Naive thymus-derived CD8-positive, alpha-beta T cell (primary cell): ENCODE results near the gene UBTF. TPM values are rescaled to one million over a fixed set of nuclear protein-coding genes. Genes with fewer than 3 reads are reported as not detected.

Experiments
- ATAC-seq, 2 donors: fragments of 150-1000 bp; cut with Tn5 transposase in 1 of 2; sonication (Bioruptor Pico), chemical (Tn5 transposase) in 1 of 2; 1 replicate in 1 of 2; 2 replicates in 1 of 2; pipeline ENCODE4 v1.10.0; 2021; ENCODE audit warnings: mild to moderate bottlenecking in 2 of 2, moderate library complexity in 2 of 2
- POLR2A ChIA-PET: fragments of 350-600 bp; sonication (Branson Sonifier 250); formaldehyde crosslinking; loops from one replicate; lab custom pipeline; 2021; ENCODE audit warnings: antibody characterized with exemption; lab: Charles Lee
- DNase-seq, 10 donors: peaks; one replicate each; pipeline versions ENCODE4 v3.0.0 to v3.0.0-alpha.2; 2020 to 2022
- H3K27ac Mint-ChIP-seq, 10 donors: one replicate each; pipeline ENCODE4 v1.8.0; 2020 to 2022; ENCODE audit warnings: mild to moderate bottlenecking in 10 of 10, mixed read lengths in 10 of 10, moderate library complexity in 4 of 10, inconsistent platforms in 1 of 10
- H3K27me3 Mint-ChIP-seq, 5 donors: one replicate each; pipeline ENCODE4 v1.8.0; 2021 to 2022; ENCODE audit warnings: mixed read lengths in 5 of 5
- H3K36me3 Mint-ChIP-seq, 3 donors: one replicate each; pipeline ENCODE4 v1.8.0; 2020 to 2022; ENCODE audit warnings: mixed read lengths in 3 of 3, mild to moderate bottlenecking in 2 of 3, inconsistent platforms in 1 of 3
- H3K4me1 Mint-ChIP-seq, 4 donors: one replicate each; pipeline ENCODE4 v1.8.0; 2021 to 2022; ENCODE audit warnings: mixed read lengths in 4 of 4
- H3K4me3 Mint-ChIP-seq, 10 donors: one replicate each; pipeline ENCODE4 v1.8.0; 2020 to 2022; ENCODE audit warnings: mild to moderate bottlenecking in 10 of 10, mixed read lengths in 10 of 10, moderate library complexity in 6 of 10, inconsistent platforms in 1 of 10
- H3K9me3 Mint-ChIP-seq, 9 donors: one replicate each; pipeline ENCODE4 v1.8.0; 2020 to 2022; ENCODE audit warnings: mixed read lengths in 9 of 9, mild to moderate bottlenecking in 3 of 9, inconsistent platforms in 1 of 9, moderate library complexity in 1 of 9
- polyA plus RNA-seq, 3 donors: library from polyadenylated mRNA; unstranded; fragments of 300-500 nt; fragmentation: Illumina TruSeq; gene quantifications; one replicate each; pipeline ENCODE4 v1.2.3, GENCODE V29; 2021
- total RNA-seq, 8 experiments: library from RNA in 2 of 8; stranded (reverse) in 2 of 8; gene quantifications; one replicate each; pipeline ENCODE4 v1.2.3 and lab custom pipeline; 2021 to 2026

UBTF gene
- total and polyA plus RNA-seq, 5 experiments from 2014 or later = 41.5 to 362 (median 94.2) TPM

DNA sequence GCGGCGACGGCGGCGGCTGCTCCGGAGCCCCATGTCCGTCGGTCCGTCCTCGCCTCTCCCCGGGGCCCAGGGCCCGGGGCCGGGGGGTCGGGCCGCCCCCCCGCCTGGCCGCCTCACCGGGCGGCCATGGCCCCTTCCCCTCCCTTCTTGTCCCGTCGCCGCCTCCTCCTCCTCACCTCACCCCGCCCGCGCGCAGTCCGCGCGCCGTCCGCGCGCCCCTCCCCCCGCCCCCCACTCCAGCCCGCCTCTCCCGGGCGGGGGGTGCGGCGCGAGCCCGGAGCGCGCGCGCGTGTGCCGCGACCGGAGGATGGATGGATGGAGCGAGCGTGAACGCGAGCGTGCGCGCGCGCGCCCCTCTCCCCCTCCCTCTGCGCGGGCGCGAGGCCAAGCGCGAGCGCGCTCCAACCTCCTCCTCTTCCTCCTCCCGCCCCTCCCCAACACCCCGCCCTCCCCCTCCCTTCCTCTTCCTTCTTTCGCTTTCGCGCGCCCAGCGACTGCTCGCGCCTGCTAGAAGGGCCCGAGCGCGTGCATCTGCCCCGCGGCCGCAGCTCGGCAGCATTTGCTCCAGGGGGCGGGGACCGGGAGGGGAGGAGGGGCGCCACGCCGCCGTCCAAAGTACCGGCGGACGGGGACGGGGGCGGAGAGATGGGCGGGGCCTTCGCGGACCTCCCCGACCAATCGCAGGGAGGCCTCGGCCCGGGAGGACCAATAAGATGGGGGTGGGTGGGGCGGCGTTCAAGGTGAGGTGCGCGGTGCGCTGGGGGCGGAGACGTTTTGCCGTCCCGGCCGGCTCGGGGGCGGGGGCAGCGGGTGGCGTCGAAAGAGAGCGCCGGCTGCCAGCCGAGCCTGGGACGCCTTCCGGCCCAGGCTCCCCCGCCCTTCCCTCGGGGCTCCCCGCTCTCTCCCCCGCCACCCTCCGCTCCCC lies 19.7 kb downstream of the UBTF start, which contains the start of gene ATXN7L3:
TSS of gene ATXN7L3 (minus strand) at position 332 of the 925 bp plus-strand sequence. CDS start 1,814 bp downstream, outside the sequence.
- POLR2A ChIA-PET = interaction anchor here (1.0 to 11.1 kb wide), 8 partner anchors 13 to 304 kb away, joined by 3 to 367 read pairs (median 6); partner anchors contain the start of genes GPATCH8, HDAC5, SLC25A39 and TMUB2
- H3K9me3 Mint-ChIP-seq = no peaks in the 10 kb centered on the region
- peak within 1 kb of the TSS; percentile 86 to 99 (median 95) for H3K27ac Mint-ChIP-seq
- DNase-seq (peak; percentile 91 to 100 (median 98)), ATAC-seq (peak; percentile 77 to 81)
- H3K27me3 Mint-ChIP-seq = no peaks in the 10 kb centered on the region
- peak within 1 kb of the TSS; percentile 85 to 96 (median 90) for H3K4me3 Mint-ChIP-seq
- H3K4me1 Mint-ChIP-seq = peaks cover 39 to 59% (median 48%) of the 10 kb centered on the region in 4 donors
- peaks cover 0 to 31% (median 2%) of the 10 kb centered on the region in 3 donors for H3K36me3 Mint-ChIP-seq

DNA sequence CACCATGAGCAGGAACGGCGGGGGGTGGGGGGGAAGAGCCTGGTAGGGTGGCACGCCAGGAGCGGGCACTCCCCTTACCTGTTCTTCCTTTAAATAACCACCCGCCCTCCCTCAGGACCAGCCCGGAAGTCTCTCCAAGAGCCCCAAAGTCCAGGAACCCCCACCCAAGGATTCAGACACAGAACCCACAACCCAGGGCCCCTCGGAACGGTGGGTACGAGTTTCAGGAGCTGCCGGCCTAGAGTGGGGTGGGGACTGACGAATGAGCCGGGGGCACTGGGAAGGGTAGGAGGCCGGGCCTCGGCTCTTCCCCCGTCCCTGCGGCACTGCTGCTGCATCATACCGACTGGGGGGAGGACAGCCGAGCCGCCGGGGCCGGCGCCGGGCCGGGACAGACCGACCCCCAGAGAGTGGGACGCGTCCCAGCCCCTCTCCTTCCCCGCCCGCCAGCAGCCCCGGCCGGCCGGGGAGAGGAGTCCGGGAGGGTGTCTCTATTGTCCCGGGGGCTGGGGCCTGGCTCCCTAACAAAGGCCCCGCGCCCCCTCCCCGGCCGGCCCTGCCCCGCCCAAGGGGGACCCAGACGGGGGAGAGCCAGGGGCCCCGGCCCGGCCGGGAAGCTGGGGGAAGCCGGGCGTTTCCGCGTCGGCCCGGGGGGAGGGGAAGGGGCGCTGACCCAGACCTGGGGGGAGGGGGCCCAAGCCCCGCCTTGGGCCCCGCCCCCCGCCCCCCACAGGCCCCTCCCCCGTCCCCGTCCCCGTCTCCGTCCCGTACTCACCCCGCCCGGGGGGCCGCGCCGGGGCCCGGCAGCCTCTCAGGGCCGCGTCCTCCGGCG lies 20.5 kb downstream of the UBTF start:
- Mint-ChIP-seq H3K36me3 (peaks cover 0 to 40% (median 2%) of the 10 kb centered on the region in 3 donors), H3K27me3 (no peaks in the 10 kb centered on the region), H3K4me1 (peaks cover 35 to 54% (median 45%) of the 10 kb centered on the region in 4 donors), H3K4me3 (peak overlapping the region; percentile 84 to 96 (median 90)), H3K9me3 (no peaks in the 10 kb centered on the region), H3K27ac (peak overlapping the region in 9 of 10 donors; percentile 81 to 97 (median 95))
- ATAC-seq (peak; percentile 25 to 31), DNase-seq (peak; percentile 38 to 77 (median 62))
- POLR2A ChIA-PET = interaction anchor here (0.5 to 11.1 kb wide), 16 partner anchors 8 to 862 kb away, joined by 3 to 367 read pairs (median 5); partner anchors contain the start of genes GPATCH8, HDAC5, NMT1 and SLC25A39

DNA sequence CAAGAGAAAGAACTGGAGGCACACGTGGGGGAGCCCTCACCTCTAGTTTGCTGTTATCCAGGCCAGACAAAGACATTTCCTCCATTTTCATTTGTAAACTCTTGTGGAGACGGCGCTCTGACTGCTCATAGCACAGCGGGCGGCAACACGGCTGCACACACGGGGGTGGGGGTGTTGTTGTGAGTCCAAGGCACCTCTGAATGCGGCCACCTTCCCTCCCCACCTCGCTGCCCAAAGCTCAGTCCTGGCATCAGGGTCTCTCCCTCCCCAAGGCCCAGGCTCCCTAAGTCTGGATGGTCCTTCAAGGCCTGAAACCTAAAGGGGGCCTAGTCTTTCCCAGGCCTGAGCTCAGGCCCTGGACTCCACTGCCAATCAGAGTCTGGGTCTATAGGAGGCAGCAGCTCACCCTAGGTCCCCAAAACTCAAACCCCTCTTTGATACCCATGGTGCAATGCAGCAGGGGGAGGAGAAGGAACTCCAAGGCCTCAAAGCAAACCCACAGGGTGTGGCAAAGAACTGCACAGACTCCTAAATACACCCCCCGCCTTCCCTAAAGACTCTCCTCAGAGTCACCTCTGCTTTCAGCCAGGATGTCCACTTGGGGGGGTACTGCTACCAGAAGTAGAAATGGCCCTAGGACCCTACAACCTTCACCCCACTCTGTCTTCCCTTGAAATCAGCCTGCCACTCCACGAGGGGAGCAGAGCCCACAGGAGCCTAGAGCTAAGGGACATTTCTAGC lies 21.3 kb downstream of the UBTF start:
- peak in 8 of 10 donors; percentile 50 to 82 (median 63) for DNase-seq
- Mint-ChIP-seq H3K4me3 (peak overlapping the region; percentile 84 to 96 (median 90)), H3K27ac (peak overlapping the region in 9 of 10 donors; percentile 81 to 97 (median 95)), H3K36me3 (peaks cover 0 to 44% (median 2%) of the 10 kb centered on the region in 3 donors), H3K9me3 (no peaks in the 10 kb centered on the region), H3K4me1 (peaks cover 27 to 46% (median 37%) of the 10 kb centered on the region in 4 donors), H3K27me3 (no peaks in the 10 kb centered on the region)
- ATAC-seq = peak; percentile 26 to 31
- POLR2A ChIA-PET = interaction anchor here (0.6 to 11.1 kb wide), 14 partner anchors 9 to 863 kb away, joined by 3 to 367 read pairs (median 6); partner anchors contain the start of genes HDAC5, NMT1, SLC25A39 and TMUB2

DNA sequence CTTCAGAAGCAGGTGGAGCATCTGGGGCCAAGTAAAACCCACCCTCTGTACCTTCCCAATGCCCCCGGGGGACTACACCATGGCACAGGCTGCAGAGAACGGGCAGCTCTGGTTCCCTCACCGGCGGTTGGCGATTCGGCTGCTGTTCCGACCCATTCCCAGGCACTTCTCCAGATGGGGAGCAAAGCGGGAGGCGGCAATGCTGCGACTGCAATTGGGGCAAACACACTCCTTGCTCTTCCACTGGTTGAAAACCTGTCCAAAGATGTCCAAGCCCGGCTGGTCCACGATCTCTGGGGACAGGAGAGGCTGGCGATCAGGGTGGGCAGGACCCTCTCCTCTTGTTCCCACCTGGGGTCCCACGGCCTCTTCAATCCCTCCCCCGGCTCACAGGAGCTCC lies 22.4 kb downstream of the UBTF start:
- DNase-seq = no peak
- Mint-ChIP-seq H3K4me1 (peaks cover 21 to 35% (median 28%) of the 10 kb centered on the region in 4 donors), H3K27ac (peak overlapping the region in 6 of 10 donors; percentile 90 to 97 (median 96)), H3K9me3 (no peaks in the 10 kb centered on the region), H3K36me3 (peaks cover 0 to 50% (median 2%) of the 10 kb centered on the region in 3 donors), H3K27me3 (no peaks in the 10 kb centered on the region), H3K4me3 (peak overlapping the region in 3 of 10 donors; percentile 89 to 96 (median 92))
- POLR2A ChIA-PET = interaction anchor here (0.6 to 11.1 kb wide), 6 partner anchors 10 to 476 kb away, joined by 8 to 367 read pairs (median 13); partner anchors contain the start of genes SLC25A39, TMUB2 and UBTF
- ATAC-seq = no peak

GRCh38 chr17:44193326-44194084 lies 26.0 kb downstream of the UBTF start:
- no peaks in the 10 kb centered on the region for H3K9me3 Mint-ChIP-seq
- no peaks in the 10 kb centered on the region for H3K27me3 Mint-ChIP-seq
- ATAC-seq (no peak), DNase-seq (no peak)
- peaks cover 0 to 67% (median 2%) of the 10 kb centered on the region in 3 donors for H3K36me3 Mint-ChIP-seq
- POLR2A ChIA-PET = interaction anchor here (1.3 kb wide), 1 partner anchor 10 kb away, joined by 4 read pairs; no protein-coding TSS in a partner anchor
- no peak overlapping the region for H3K4me3 Mint-ChIP-seq
- H3K27ac Mint-ChIP-seq = peak overlapping the region in 2 of 10 donors; percentile 73 to 80
- H3K4me1 Mint-ChIP-seq = peaks cover 16 to 30% (median 21%) of the 10 kb centered on the region in 4 donors

- ATAC-seq (no peak), DNase-seq (no peak)
- POLR2A ChIA-PET = interaction anchor here (1.0 to 1.3 kb wide), 2 partner anchors 11 to 28 kb away, joined by 3 to 4 read pairs; no protein-coding TSS in a partner anchor
- Mint-ChIP-seq H3K4me3 (no peak overlapping the region), H3K36me3 (peaks cover 0 to 61% (median 2%) of the 10 kb centered on the region in 3 donors), H3K27me3 (no peaks in the 10 kb centered on the region), H3K4me1 (peaks cover 13 to 31% (median 21%) of the 10 kb centered on the region in 4 donors), H3K9me3 (no peaks in the 10 kb centered on the region), H3K27ac (peak overlapping the region in 3 of 10 donors; percentile 46 to 80 (median 73))
These were observed 26.7 kb downstream of the UBTF start for GRCh38 chr17:44192750-44193149.

GRCh38 chr17:44191941-44192496 lies 27.5 kb downstream of the UBTF start:
- ATAC-seq (no peak), DNase-seq (no peak)
- Mint-ChIP-seq H3K36me3 (peaks cover 0 to 54% (median 2%) of the 10 kb centered on the region in 3 donors), H3K9me3 (no peaks in the 10 kb centered on the region), H3K27ac (peak overlapping the region in 2 of 10 donors; percentile 8 to 38), H3K4me3 (no peak overlapping the region), H3K4me1 (peaks cover 11 to 27% (median 19%) of the 10 kb centered on the region in 4 donors), H3K27me3 (no peaks in the 10 kb centered on the region)
- POLR2A ChIA-PET = interaction anchor here (0.6 to 1.3 kb wide), 5 partner anchors 12 to 125 kb away, joined by 3 to 4 read pairs (median 3); partner anchors contain the start of gene LSM12

- Mint-ChIP-seq H3K4me3 (peak overlapping the region in 3 of 10 donors; percentile 7 to 29 (median 19)), H3K36me3 (peaks cover 0 to 49% (median 2%) of the 10 kb centered on the region in 3 donors), H3K9me3 (no peaks in the 10 kb centered on the region), H3K27ac (peak overlapping the region in 8 of 10 donors; percentile 3 to 81 (median 62)), H3K4me1 (peaks cover 11 to 26% (median 22%) of the 10 kb centered on the region in 4 donors), H3K27me3 (no peaks in the 10 kb centered on the region)
- DNase-seq (no peak), ATAC-seq (no peak)
- POLR2A ChIA-PET = interaction anchor here (0.6 to 1.0 kb wide), 3 partner anchors 15 to 125 kb away, joined by 3 read pairs; partner anchors contain the start of gene LSM12
These were observed 28.1 kb downstream of the UBTF start for GRCh38 chr17:44191369-44191768.

GRCh38 chr17:44190481-44190880 lies 29.0 kb downstream of the UBTF start:
- DNase-seq (no peak), ATAC-seq (no peak)
- peak overlapping the region in 6 of 10 donors; percentile 40 to 90 (median 62) for H3K27ac Mint-ChIP-seq
- no peaks in the 10 kb centered on the region for H3K27me3 Mint-ChIP-seq
- peak overlapping the region in 6 of 10 donors; percentile 4 to 65 (median 35) for H3K4me3 Mint-ChIP-seq
- H3K36me3 Mint-ChIP-seq = peaks cover 0 to 42% (median 0%) of the 10 kb centered on the region in 3 donors
- H3K9me3 Mint-ChIP-seq = no peaks in the 10 kb centered on the region
- POLR2A ChIA-PET = interaction anchor here (0.7 to 1.0 kb wide), 2 partner anchors 16 to 78 kb away, joined by 3 to 5 read pairs; no protein-coding TSS in a partner anchor
- peaks cover 13 to 29% (median 28%) of the 10 kb centered on the region in 4 donors for H3K4me1 Mint-ChIP-seq
